ENCODE measurements around the gene ATP11A.

GRCh38 chr13:112706171-112706570 lies 16.3 kb downstream of the ATP11A start:
- TF ChIP-seq GATA2 (IDR thresholded peaks at IDR 0.05; ENCODE audit: low read depth, low read length), result no peak
- no peak for TF ChIP-seq GATA3 (IDR thresholded peaks at IDR 0.05; ENCODE audit: low read depth, low read length)
